ENCODE data around the gene MBTPS1.

MBTPS1 gene

GRCh38 chr16:84143784-84144199 is 27.1 kb upstream of the MBTPS1 start:
- TF ChIP-seq CTCF (conservative IDR thresholded peaks at IDR 0.05; ENCODE audit: low read depth, low read length), result no peak
- peak overlapping the region; percentile 83 for H3K4me3 ChIP-seq (ENCODE audit: low read length)
- DNase-seq (ENCODE audit: low read depth), result no peak

GRCh38 chr16:84143081-84143480 is 26.3 kb upstream of the MBTPS1 start:
- no peak for DNase-seq (ENCODE audit: low read depth)
- TF ChIP-seq CTCF (conservative IDR thresholded peaks at IDR 0.05; ENCODE audit: low read depth, low read length), result no peak
- no peak overlapping the region for H3K4me3 ChIP-seq (ENCODE audit: low read length)

- DNase-seq (ENCODE audit: low read depth), result no peak
- peak; percentile 20 for TF ChIP-seq CTCF (conservative IDR thresholded peaks at IDR 0.05; ENCODE audit: low read depth, low read length)
- H3K4me3 ChIP-seq (ENCODE audit: low read length), result no peak overlapping the region
These were observed 24.5 kb upstream of the MBTPS1 start for GRCh38 chr16:84141143-84141670.

GRCh38 chr16:84139628-84140258 is 23.0 kb upstream of the MBTPS1 start:
- DNase-seq (ENCODE audit: low read depth), result no peak
- no peak for TF ChIP-seq CTCF (conservative IDR thresholded peaks at IDR 0.05; ENCODE audit: low read depth, low read length)
- no peak overlapping the region for H3K4me3 ChIP-seq (ENCODE audit: low read length)

- no peak for TF ChIP-seq CTCF (conservative IDR thresholded peaks at IDR 0.05; ENCODE audit: low read depth, low read length)
- DNase-seq (ENCODE audit: low read depth), result no peak
- no peak overlapping the region for H3K4me3 ChIP-seq (ENCODE audit: low read length)
These were observed 22.3 kb upstream of the MBTPS1 start for GRCh38 chr16:84138824-84139627.

GRCh38 chr16:84138500-84138823 is 21.7 kb upstream of the MBTPS1 start:
- H3K4me3 ChIP-seq (ENCODE audit: low read length), result no peak overlapping the region
- no peak for DNase-seq (ENCODE audit: low read depth)
- no peak for TF ChIP-seq CTCF (conservative IDR thresholded peaks at IDR 0.05; ENCODE audit: low read depth, low read length)
